Measurements from ENCODE around the gene EIF2AK3. TPM values are rescaled to one million over a fixed set of nuclear protein-coding genes. Genes with fewer than 3 reads are reported as not detected.

Gene EIF2AK3
- total and polyA plus RNA-seq, 2 of the 13 experiments (the other 11 are each of a cell fraction or from before 2014, with no cell fraction given), result 10.3 to 30.6 TPM

- ATAC-seq (no peak), DNase-seq (ENCODE audit: low spot score) (no peak), FAIRE-seq (no peak)
- H3K4me1 ChIP-seq (ENCODE audit: insufficient read depth, low read length), result no peaks in the 10 kb centered on the region
- no peak for TF ChIP-seq DMAP1 (CRISPR knock-in tag; IDR thresholded peaks at IDR 0.05)
- TF ChIP-seq ZKSCAN1 (IDR thresholded peaks at IDR 0.05; ENCODE audit: low read length), result no peak
- no peak for TF ChIP-seq ZNF558 (CRISPR knock-in tag; IDR thresholded peaks at IDR 0.05; ENCODE audit: borderline replicate concordance)
- TF ChIP-seq ESRRA (CRISPR knock-in tag; IDR thresholded peaks at IDR 0.05; ENCODE audit: low read depth), result no peak
- TF ChIP-seq ZBTB1 (CRISPR knock-in tag; IDR thresholded peaks at IDR 0.05; ENCODE audit: borderline replicate concordance), result no peak
- TF ChIP-seq ZSCAN9 (CRISPR knock-in tag; IDR thresholded peaks at IDR 0.05; ENCODE audit: borderline replicate concordance), result no peak
- TF ChIP-seq TFE3 (CRISPR knock-in tag; IDR thresholded peaks at IDR 0.05), result no peak
- TF ChIP-seq ZNF232 (CRISPR knock-in tag; IDR thresholded peaks at IDR 0.05; ENCODE audit: borderline replicate concordance), result no peak
- TF ChIP-seq XRCC5 (optimal IDR thresholded peaks at IDR 0.05; ENCODE audit: low read length), result no peak
- no peak for TF ChIP-seq BRCA1 (CRISPR knock-in tag; IDR thresholded peaks at IDR 0.05)
- TF ChIP-seq, protein P1, sequence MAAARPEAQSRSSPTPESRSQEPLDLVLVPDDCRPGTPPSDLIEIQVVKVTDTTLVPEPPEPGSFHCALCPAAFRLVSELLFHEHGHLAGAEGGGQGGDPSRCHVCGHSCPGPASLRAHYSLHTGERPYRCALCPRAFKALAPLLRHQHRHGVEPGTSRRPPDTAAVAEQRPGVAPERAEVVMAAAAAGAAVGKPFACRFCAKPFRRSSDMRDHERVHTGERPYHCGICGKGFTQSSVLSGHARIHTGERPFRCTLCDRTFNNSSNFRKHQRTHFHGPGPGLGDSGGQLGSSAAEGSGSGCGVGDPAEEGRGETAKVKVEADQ (CRISPR knock-in tag; IDR thresholded peaks at IDR 0.05; ENCODE audit: borderline replicate concordance), result no peak
- no peak for TF ChIP-seq SOX6 (IDR thresholded peaks at IDR 0.05)
- TF ChIP-seq SOX6 (CRISPR knock-in tag; IDR thresholded peaks at IDR 0.05), result no peak
- TF ChIP-seq, protein P2, sequence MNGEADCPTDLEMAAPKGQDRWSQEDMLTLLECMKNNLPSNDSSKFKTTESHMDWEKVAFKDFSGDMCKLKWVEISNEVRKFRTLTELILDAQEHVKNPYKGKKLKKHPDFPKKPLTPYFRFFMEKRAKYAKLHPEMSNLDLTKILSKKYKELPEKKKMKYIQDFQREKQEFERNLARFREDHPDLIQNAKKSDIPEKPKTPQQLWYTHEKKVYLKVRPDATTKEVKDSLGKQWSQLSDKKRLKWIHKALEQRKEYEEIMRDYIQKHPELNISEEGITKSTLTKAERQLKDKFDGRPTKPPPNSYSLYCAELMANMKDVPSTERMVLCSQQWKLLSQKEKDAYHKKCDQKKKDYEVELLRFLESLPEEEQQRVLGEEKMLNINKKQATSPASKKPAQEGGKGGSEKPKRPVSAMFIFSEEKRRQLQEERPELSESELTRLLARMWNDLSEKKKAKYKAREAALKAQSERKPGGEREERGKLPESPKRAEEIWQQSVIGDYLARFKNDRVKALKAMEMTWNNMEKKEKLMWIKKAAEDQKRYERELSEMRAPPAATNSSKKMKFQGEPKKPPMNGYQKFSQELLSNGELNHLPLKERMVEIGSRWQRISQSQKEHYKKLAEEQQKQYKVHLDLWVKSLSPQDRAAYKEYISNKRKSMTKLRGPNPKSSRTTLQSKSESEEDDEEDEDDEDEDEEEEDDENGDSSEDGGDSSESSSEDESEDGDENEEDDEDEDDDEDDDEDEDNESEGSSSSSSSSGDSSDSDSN (CRISPR knock-in tag; IDR thresholded peaks at IDR 0.05), result no peak
- no peak for TF ChIP-seq MLXIP (CRISPR knock-in tag; IDR thresholded peaks at IDR 0.05; ENCODE audit: borderline replicate concordance)
- TF ChIP-seq SALL2 (CRISPR knock-in tag; IDR thresholded peaks at IDR 0.05), result no peak
- no peak overlapping the region for H2AFZ ChIP-seq (ENCODE audit: low read length)
- peaks cover 12% of the 10 kb centered on the region for H3K79me2 ChIP-seq (ENCODE audit: insufficient read depth, low read length)
- no peaks in the 10 kb centered on the region for H3K9me3 ChIP-seq (ENCODE audit: low read length)
- WGBS (ENCODE audit: low lambda C conversion rate), result 96% methylated on average over 3 of the region's 3 CpGs
- no peaks in the 10 kb centered on the region for H3K27me3 ChIP-seq (ENCODE audit: control insufficient read depth in 1 of 2, insufficient read depth in 2 of 2, low read length in 2 of 2)
- ChIA-PET POLR2A (no interaction called here), CTCF (ENCODE audit: low intra/inter-chr PET ratio, low total read pairs) (no interaction called here)
- no peak overlapping the region for H3K9ac ChIP-seq (ENCODE audit: insufficient read depth, low read depth, low read length)
- no TSS peak for BruUV-seq (replicated peaks)
- intact Hi-C loops (cut with micrococcal nuclease; ENCODE audit: unreplicated experiment), result no loop called here
- H3K36me3 ChIP-seq (replicated peaks in 1 of 2; ENCODE audit: control insufficient read depth in 1 of 2, insufficient read depth in 2 of 2, low read length in 2 of 2), result peaks cover 3 to 25% of the 10 kb centered on the region in 2 experiments; a peak in 4 of 5 replicates
- no peaks in the 10 kb centered on the region; the same call in 1 of the 2 replicates for H4K20me1 ChIP-seq (ENCODE audit: insufficient read depth, low read length)
- H3K4me2 ChIP-seq (ENCODE audit: low read depth, low read length), result no peak overlapping the region
- in situ Hi-C loops (cut with HindIII; ENCODE audit: extremely low pct_ligation_motif_present, low pct_unique_long_range_greater_than_20kb), result no loop called here
- no peak overlapping the region for H3K27ac ChIP-seq (ENCODE audit: extremely low read length, insufficient read depth, low read length)
- no peak overlapping the region for H3K4me3 ChIP-seq (replicated peaks in 1 of 3; ENCODE audit: insufficient read depth in 1 of 3, low read depth in 2 of 3, low read length in 3 of 3)
Observed at GRCh38 chr2:88608184-88608583, 19.1 kb downstream of the EIF2AK3 start.
